Endodermal cell (in vitro differentiated cells): ENCODE results near the gene CCDC38. TPM values are rescaled to one million over a fixed set of nuclear protein-coding genes. Genes with fewer than 3 reads are reported as not detected.

ENCODE experiments used
- DNase-seq: peaks from one replicate; pipeline ENCODE4 v3.0.0-alpha.2; 2017
- H3K27ac ChIP-seq: 2 replicates; pipeline ENCODE4 v1.5.1; 2013; ENCODE audit warnings: mild to moderate bottlenecking, low read depth, low read length, moderate library complexity
- H3K27me3 ChIP-seq: 2 replicates; pipeline ENCODE4 v1.6.1; 2013; ENCODE audit warnings: mild to moderate bottlenecking, low read length, moderate library complexity; ENCODE audit not compliant: insufficient read depth, control insufficient read depth, poor library complexity, severe bottlenecking
- H3K36me3 ChIP-seq: 2 replicates; pipeline ENCODE4 v1.7.0; 2013; ENCODE audit warnings: mild to moderate bottlenecking, low read length, moderate library complexity; ENCODE audit not compliant: control insufficient read depth, insufficient read depth
- H3K4me1 ChIP-seq: one replicate; pipeline ENCODE4 v1.7.0; 2013; ENCODE audit warnings: low read length; ENCODE audit not compliant: control insufficient read depth, insufficient read depth
- H3K4me3 ChIP-seq: 2 replicates; pipeline ENCODE4 v1.5.1; 2013; ENCODE audit warnings: mild to moderate bottlenecking, low read length, moderate library complexity
- H3K9ac ChIP-seq: 2 replicates; pipeline ENCODE4 v1.6.1; 2013; ENCODE audit warnings: mild to moderate bottlenecking, low read length, moderate library complexity; ENCODE audit not compliant: poor library complexity, severe bottlenecking; ENCODE audit errors: extremely low read depth
- H3K9me3 ChIP-seq: 2 replicates; pipeline ENCODE4 v1.6.1; 2013; ENCODE audit warnings: mild to moderate bottlenecking, low read length, moderate library complexity; ENCODE audit not compliant: control insufficient read depth
- H3K27ac Mint-ChIP-seq: 2 replicates; pipeline ENCODE4 v1.8.0; 2020; ENCODE audit warnings: mixed read lengths
- H3K27me3 Mint-ChIP-seq: 2 replicates; pipeline ENCODE4 v1.8.0; 2021; ENCODE audit warnings: mild to moderate bottlenecking, mixed read lengths; ENCODE audit not compliant: insufficient read depth
- H3K36me3 Mint-ChIP-seq: 2 replicates; pipeline ENCODE4 v1.8.0; 2020; ENCODE audit warnings: low read depth, mixed read lengths
- H3K4me1 Mint-ChIP-seq: 2 replicates; pipeline ENCODE4 v1.8.0; 2020; ENCODE audit warnings: mixed read lengths
- H3K4me3 Mint-ChIP-seq: 2 replicates; pipeline ENCODE4 v1.8.0; 2020; ENCODE audit warnings: mild to moderate bottlenecking, moderate library complexity, mixed read lengths
- H3K9me3 Mint-ChIP-seq: 2 replicates; pipeline ENCODE4 v1.8.0; 2020; ENCODE audit warnings: mild to moderate bottlenecking, mixed read lengths
- WGBS, 2 experiments: methylation state at CpG; one replicate each; pipeline versions ENCODE4 v1.1.5 to v1.1.7; 2013; ENCODE audit warnings: missing lambda C conversion rate in 2 of 2, mixed read lengths in 1 of 2; ENCODE audit not compliant: insufficient coverage in 1 of 2, insufficient read length in 1 of 2; 5-methylcytosine and 5-hydroxymethylcytosine counted together
- total RNA-seq, 2 donors: library from RNA; stranded (reverse); fragmentation: NEBNext Ultra II Directional in 1 of 2; extraction: Animal tissue kit (Norgen Biotek cat#: 25700) in 1 of 2; gene quantifications; 2 replicates in 1 of 2; 3 replicates in 1 of 2; pipeline ENCODE4 v1.2.1, GENCODE V29; 2021
- TF ChIP-seq, protein P1 (sequence below): fragments of 200-600 bp; sonication (generic); conservative IDR thresholded peaks from 2 replicates; pipeline ENCODE4 v1.5.0; 2021; ENCODE audit warnings: antibody characterized with exemption, mild to moderate bottlenecking

The CCDC38 gene
- total RNA-seq, 2 donors from 2014 or later = 0.35 TPM

- Mint-ChIP-seq H3K4me3 (no peak overlapping the region), H3K27ac (no peak overlapping the region), H3K27me3 (peaks cover 2% of the 10 kb centered on the region), H3K4me1 (peaks cover 10% of the 10 kb centered on the region), H3K36me3 (no peaks in the 10 kb centered on the region), H3K9me3 (no peaks in the 10 kb centered on the region)
- H3K27ac ChIP-seq = no peak overlapping the region
- peaks cover 4% of the 10 kb centered on the region for H3K27me3 ChIP-seq
- TF ChIP-seq, protein P1, sequence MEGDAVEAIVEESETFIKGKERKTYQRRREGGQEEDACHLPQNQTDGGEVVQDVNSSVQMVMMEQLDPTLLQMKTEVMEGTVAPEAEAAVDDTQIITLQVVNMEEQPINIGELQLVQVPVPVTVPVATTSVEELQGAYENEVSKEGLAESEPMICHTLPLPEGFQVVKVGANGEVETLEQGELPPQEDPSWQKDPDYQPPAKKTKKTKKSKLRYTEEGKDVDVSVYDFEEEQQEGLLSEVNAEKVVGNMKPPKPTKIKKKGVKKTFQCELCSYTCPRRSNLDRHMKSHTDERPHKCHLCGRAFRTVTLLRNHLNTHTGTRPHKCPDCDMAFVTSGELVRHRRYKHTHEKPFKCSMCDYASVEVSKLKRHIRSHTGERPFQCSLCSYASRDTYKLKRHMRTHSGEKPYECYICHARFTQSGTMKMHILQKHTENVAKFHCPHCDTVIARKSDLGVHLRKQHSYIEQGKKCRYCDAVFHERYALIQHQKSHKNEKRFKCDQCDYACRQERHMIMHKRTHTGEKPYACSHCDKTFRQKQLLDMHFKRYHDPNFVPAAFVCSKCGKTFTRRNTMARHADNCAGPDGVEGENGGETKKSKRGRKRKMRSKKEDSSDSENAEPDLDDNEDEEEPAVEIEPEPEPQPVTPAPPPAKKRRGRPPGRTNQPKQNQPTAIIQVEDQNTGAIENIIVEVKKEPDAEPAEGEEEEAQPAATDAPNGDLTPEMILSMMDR = no peak
- no peaks in the 10 kb centered on the region for H3K36me3 ChIP-seq
- H3K4me1 ChIP-seq = no peaks in the 10 kb centered on the region
- 81 to 94% methylated on average over 3 to 5 of the region's 5 CpGs for WGBS, 2 experiments
- no peak for DNase-seq
- H3K9me3 ChIP-seq = no peaks in the 10 kb centered on the region
- no peak overlapping the region for H3K4me3 ChIP-seq
- no peak overlapping the region for H3K9ac ChIP-seq
These were observed 35.9 kb upstream of the CCDC38 start for GRCh38 chr12:95978351-95978750.

DNA sequence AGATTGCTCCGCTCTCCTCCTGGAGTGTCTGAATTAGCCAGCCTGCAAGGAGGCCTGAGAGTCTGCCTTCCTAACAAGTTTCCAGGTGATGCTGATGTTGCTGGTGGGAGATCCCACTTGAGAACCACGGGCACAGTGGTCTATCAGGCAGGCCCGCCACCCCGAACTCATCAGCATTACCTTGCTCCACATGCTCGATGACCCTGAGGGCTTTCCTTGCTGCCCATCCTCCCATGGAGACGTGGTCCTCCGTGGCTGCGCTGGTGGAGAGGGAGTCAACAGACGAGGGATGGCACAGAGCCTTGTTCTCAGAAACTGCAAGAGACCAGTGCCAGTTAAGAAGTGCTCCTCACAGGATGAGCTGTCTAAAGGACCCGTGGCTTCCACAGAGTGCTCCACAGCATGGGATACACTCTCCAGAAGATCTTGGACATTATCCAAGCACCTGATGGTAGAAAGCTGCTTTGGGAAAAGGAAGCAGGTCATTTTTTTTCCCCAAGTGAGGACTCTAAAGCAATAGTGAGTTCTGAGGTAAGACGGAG, 35.4 kb upstream of the CCDC38 start:
- Histone ChIP-seq H3K9ac (no peak overlapping the region), H3K4me3 (no peak overlapping the region), H3K4me1 (no peaks in the 10 kb centered on the region), H3K27ac (no peak overlapping the region), H3K36me3 (no peaks in the 10 kb centered on the region), H3K27me3 (peaks cover 4% of the 10 kb centered on the region), H3K9me3 (no peaks in the 10 kb centered on the region)
- H3K4me1 Mint-ChIP-seq = peaks cover 13% of the 10 kb centered on the region
- H3K27me3 Mint-ChIP-seq = peaks cover 2% of the 10 kb centered on the region
- no peaks in the 10 kb centered on the region for H3K36me3 Mint-ChIP-seq
- H3K9me3 Mint-ChIP-seq = no peaks in the 10 kb centered on the region
- TF ChIP-seq, protein P1 = no peak
- no peak for DNase-seq
- H3K4me3 Mint-ChIP-seq = no peak overlapping the region
- H3K27ac Mint-ChIP-seq = no peak overlapping the region
- WGBS, 2 experiments = 90 to 92% methylated on average over 11 of the region's 11 CpGs

- H3K9ac ChIP-seq = no peak overlapping the region
- H3K9me3 ChIP-seq = no peaks in the 10 kb centered on the region
- H3K4me1 ChIP-seq = no peaks in the 10 kb centered on the region
- H3K27ac ChIP-seq = no peak overlapping the region
- no peak overlapping the region for H3K4me3 ChIP-seq
- Mint-ChIP-seq H3K4me3 (no peak overlapping the region), H3K4me1 (peaks cover 13% of the 10 kb centered on the region), H3K9me3 (no peaks in the 10 kb centered on the region), H3K27ac (peak overlapping the region; percentile 58), H3K27me3 (peaks cover 2% of the 10 kb centered on the region), H3K36me3 (no peaks in the 10 kb centered on the region)
- TF ChIP-seq, protein P1 = no peak
- 92 to 94% methylated on average over 8 of the region's 8 CpGs for WGBS, 2 experiments
- H3K36me3 ChIP-seq = no peaks in the 10 kb centered on the region
- DNase-seq = no peak
- H3K27me3 ChIP-seq = peaks cover 4% of the 10 kb centered on the region
These were observed 34.0 kb upstream of the CCDC38 start for GRCh38 chr12:95976416-95976832.
